SIG-M5 treated with dmso at 0.1 percent for 504 hours (cell line): Measurements from ENCODE around the gene KIR2DL1.
A peak's percentile ranks its signal among the peaks of the same experiment; 100 is the strongest.
"Not testable (repeated sequence)": the region's sequence is repeated elsewhere in the genome, so short reads cannot be mapped to it uniquely, and the experiment has no call there.

Experiments used
- DNase-seq: peaks from one replicate; lab custom pipeline; 2025; ENCODE audit not compliant: unreplicated experiment; lab: John Stamatoyannopoulos, UW

Gene KIR2DL1

DNA sequence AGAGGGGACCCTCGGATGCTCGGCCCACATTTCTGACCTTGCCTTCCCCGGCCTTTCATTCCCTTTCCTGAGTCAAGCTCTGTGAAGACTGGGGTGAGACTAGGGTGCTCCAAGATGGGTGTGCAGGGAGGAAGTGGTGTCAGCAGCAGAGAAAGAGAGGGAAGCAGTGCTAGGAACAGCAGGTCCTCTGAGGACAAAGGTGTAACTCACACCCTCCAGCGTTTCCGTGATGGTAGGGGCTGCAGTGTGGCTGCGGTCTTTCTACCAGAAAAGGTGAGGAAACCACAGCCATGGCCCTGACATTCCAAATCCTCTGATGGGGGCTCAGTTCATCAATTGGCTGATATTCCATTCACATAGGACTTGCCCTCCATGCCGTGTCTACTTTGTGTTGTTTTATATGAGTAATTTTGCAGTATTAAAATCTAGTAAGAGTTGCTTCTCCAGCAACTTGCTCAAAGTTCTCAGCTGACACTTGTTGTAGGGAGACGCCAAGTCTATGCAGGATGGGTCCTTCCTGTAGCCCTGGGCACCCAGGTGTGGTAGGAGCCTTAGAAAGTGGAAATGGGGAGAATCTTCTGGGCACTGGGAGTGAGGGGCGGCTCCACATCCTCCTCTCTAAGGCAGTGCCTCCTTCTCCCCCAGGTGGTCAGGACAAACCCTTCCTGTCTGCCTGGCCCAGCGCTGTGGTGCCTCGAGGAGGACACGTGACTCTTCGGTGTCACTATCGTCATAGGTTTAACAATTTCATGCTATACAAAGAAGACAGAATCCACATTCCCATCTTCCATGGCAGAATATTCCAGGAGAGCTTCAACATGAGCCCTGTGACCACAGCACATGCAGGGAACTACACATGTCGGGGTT is 48.3 kb downstream of the KIR2DL1 start:
- no peak for DNase-seq

DNA sequence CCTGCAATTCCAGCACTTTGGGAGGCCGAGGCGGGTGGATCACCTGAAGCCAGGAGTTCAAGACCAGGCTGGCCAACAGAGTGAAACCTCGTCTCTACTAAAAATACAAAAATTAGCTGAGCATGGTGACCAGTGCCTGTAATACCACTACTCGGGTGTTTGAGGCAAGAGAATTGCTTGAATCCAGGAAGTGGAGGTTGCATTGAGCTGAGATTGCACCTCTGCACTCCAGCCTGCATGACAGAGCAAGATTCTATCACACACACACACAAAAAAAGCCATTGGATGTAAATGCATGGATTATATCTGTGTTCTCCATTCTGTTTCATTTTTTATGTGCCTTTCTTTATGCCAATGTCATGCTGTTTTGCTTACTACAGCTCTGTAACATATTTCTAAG is 54.8 kb downstream of the KIR2DL1 start:
- not testable (repeated sequence) for DNase-seq

DNA sequence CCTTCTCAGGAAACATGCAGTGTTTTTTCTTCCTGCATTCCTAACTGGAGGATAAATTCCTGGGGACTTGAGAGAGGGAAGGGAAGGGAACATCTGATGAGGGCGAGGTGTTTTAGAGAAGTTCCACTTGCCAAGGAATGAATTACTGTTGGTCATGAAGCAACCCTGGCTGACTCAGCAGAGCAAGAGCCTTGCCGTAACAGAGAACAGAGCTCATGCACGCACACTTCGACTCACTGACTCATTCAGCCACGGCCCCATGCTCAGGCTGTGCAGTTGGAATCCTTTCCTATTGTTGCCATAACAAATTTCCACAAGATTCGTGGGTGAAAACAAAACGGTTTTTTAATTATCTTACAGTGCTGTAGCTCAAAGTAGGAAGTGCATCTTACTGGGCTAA is 55.7 kb downstream of the KIR2DL1 start:
- peak; percentile 33 for DNase-seq

DNA sequence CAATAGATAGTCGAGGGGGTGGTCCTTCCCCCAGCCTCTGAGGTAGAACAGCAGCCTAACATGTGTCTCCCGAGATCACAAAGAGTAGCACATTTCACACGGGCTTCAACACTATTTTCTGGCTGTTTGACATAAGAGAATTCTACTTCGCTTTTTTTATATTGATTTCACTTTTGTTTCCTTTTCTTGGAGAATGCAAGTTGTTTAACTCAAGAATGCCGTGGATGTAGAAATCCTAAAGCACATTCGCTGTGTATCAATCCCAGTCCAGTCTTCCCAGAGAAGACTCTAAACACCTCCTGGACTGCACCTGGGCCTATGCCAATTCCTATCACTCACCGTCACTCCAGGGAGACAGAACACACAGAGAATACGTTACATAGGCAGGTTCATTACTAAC is 58.5 kb downstream of the KIR2DL1 start:
- not testable (repeated sequence) for DNase-seq

DNA sequence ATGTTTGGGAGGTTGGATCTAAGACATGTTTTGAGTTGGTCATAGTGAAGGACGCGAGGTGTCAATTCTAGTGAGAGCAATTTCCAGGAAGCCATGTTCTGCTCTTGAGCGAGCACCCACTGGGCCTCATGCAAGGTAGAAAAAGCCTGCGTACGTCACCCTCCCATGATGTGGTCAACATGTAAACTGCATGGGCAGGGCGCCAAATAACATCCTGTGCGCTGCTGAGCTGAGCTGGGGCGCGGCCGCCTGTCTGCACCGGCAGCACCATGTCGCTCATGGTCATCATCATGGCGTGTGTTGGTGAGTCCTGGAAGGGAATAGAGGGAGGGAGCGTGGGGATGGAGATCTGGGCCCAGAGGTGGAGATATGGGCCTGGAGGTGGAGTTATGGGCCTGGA is 62.9 kb downstream of the KIR2DL1 start, which contains the start of gene KIR2DS4:
Gene KIR2DS4, plus strand, starts transcription at position 181 of the 400 bp plus-strand sequence.
- DNase-seq: not testable (repeated sequence)
